Measurements from ENCODE around the gene TPST1. TPM values are rescaled to one million over a fixed set of nuclear protein-coding genes. Genes with fewer than 3 reads are reported as not detected.
"Not testable (repeated sequence)": the region's sequence is repeated elsewhere in the genome, so short reads cannot be mapped to it uniquely, and the experiment has no call there.

TPST1 gene
- polyA plus RNA-seq, 12 donors: 12.7 to 30.2 (median 16.9) TPM; not detected in 1

DNA sequence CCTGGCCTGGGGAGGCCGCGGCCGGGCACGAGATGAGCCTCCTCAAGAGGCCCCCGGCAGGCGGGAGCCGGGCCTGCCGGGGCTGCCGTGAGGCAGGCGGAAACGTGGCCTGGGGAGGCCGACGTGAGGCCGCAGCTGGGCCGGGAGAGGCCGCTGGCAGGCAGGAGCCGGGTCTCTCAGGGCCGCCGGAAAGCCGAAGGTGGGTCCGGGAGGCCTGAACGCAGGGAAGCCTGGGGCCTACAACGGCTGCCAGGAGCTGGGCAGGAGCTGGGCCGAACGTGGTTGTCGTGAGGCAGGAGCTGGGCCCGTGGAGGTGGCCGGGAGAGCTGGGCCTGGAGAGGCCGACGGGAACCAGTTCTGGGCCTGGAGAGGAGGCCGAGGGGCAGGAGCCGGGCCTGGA, 171.9 kb downstream of the TPST1 start:
- DNase-seq: no peak

DNA sequence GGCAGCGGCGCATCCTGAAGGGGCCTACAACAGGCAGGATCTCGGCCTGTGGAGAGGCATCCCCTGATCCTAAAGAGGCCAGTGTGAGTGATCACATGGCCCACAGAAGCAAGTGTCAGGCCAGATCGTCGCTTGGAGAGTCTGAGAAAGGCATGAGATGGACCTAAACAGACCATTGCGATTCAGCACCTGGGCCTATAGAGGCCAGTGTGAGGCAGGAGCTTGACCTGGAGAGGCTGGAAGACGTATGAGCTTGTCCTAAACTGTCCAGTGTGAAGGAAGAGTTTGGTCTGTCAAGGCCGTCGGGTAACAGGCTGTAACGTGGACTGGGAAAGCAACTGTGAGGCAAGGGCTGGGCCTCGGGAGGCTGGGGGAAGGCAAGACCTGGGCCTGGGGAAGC, 172.6 kb downstream of the TPST1 start:
- DNase-seq: no peak

DNA sequence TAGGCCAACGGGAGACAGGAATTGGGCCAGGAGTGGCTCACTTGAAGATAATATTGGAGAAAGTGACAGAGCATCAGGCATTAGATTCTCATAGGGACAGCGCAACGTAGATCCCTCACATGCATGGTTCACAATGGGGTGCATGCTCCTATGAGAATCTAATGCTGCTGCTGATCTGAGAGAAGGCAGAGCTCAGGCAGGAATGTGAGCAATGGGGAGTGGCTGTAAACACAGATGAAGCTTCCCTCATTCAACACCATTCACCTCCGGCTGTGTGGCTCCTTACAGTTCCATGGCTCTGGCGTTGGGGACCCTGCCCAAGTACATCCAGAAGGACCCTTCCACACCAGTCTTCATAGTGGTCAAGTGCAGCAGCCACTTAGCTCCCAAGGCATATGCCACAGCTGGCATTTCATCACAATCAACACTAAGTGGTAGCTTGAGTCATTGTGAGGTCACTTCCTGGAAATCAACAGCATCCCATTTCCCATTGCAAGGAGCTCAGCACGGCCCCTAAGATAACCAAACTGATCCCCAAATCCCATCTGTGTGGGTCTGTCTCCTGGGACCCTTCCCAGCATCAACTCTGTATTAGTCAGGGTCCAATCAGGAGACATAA, 174.5 kb downstream of the TPST1 start:
- no peak for DNase-seq

DNA sequence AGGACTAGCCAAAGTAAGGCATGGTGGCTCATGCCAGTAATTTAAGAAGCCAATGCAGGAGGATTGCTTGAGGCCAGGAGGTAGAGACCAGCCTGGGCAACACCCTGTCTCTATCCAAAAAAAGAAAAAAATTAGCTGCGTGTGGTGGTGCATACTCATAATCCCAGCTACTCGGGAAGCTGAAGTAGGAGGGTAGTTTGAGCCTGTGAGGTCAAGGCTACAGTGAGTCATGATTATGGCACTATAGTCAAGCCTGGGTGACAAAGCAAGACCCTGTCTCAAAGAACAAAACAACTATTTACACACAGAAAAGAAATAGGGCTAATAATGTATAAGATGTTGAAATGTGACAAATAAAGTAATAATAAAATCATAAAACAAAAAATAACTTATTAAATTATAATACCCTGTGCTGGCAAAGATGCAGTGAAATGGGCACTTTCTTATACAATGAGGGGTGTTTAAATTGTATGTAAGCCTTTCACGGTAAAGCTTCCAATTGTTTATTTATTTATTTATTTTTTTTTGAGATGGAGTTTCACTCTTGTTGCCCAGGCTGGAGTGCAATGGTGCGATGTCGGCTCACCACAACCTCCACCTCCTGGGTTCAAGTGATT, 175.2 kb downstream of the TPST1 start:
- DNase-seq: no peak

DNA sequence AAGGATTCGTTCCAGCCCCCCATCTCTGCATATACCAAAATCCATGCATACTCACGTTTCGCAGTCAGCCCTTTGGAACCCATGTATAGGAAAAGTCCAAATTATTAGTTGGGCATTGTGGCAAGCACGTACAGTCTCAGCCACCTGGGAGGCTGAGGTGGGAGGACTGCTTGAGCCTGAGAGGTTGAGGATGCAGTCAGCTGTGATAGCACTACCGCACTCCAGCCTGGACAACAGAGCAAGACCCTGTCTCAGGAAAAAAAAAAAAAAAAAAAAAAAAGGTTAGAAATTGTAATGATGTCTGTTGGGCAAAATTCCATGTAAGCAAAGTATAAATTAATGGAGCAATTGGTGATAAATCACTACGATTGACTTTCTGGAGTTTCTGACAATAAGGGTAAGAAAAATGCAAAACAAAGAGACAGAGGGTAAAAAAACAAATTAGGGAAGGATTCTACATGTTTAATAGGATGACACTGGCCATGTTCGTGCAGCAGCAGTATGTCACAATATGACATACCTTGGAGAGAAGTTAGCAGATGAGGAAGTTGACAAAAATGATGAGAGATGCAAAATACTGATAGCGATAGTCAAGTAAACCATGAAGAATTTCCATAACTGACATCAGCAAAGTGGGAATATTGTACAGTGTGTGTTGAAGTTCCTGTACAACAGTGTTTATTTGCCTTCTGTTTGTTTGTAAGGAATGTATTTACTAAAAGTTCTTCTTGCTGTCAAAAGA, 177.2 kb downstream of the TPST1 start:
- DNase-seq: not testable (repeated sequence)

DNA sequence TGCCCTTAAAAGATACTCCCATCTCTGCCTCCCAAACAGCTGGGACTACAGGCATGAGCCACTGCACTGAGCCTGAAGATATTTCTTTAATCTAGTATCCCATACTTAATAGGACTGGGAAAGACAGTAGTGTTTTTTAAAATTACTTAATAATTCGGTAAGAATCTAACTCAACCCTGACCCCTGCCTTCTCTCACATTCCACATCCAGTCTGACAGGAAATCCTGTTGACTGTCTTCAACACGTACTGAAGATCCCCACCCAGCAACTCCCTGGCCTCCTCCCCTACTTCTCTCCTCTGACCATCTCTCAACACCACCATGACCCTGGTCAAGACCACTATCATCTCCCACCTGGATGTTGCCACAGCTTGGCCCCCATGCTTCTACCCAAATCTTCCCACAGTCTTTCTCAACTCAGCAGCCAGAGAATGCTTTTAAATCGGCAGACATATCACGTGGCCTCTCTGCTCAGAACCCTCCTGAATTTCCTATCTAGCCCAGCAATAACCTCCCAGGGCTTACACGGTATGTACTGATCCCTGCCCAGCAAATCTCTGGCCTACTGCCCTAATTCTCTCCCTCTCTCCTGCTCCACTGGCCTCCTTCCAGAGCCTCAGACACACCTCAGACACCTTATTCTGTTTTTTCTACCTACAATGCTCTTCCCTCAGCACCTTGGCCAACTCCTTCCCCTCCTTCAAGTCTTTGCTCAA, 180.2 kb downstream of the TPST1 start:
- DNase-seq: not testable (repeated sequence)

DNA sequence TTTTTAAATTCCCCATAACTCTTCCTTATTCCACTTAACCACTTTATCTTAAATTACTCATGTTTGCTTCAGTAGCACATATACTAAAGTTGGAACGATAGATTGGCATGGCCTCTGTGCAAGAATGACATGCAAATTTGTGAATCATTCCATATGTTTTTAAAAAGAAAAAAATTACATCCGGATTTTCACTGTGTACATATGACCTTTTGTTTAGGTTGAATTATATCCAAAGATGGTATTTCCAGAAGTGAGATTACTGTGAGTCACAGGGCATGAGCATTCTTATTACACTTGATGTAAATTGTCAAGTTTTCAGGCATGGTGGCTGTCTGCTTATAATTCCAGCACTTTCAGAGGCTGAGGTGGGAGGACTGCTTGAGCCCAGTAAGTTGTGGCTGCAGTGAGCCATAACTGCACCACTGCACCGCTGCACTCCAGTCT, 190.0 kb downstream of the TPST1 start:
- not testable (repeated sequence) for DNase-seq

DNA sequence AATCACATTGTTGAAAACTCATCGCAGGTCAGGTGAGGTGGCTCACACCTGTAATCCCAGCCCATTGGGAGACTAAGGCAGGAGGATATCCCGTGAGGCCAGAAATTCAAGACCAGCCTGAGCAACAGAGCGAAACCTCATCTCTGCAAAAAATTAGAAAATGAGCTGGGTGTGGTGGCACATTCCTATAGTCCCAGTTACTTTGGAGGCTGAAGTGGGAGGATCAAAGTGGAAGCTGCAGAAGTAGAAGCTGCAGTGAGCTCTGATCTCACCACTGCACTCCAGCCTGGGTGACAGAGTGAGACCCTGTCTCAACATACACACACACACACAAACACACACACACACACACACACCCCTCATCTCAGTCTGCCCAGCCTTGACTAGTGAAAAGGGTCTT, 190.9 kb downstream of the TPST1 start:
- not testable (repeated sequence) for DNase-seq

DNA sequence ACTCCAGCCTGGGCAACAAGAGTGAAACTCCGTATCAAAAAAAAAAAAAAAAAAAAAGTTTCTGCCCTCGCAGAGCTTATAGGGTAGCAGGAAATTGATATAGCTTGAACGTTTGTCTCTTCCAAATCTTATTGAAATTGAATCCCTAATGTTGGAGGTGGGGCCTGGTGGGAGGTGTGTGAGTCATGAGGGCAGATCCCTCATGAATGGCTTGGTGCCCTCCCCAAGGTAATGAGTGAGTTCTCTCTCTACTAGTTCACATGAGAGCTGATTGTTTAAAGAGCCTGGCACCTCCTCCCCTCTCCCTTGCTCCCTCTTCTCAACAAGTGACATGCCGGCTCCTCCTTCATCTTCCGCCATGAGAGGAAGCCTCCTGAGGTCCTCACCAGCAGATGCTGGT, 193.7 kb downstream of the TPST1 start:
- DNase-seq: not testable (repeated sequence)

DNA sequence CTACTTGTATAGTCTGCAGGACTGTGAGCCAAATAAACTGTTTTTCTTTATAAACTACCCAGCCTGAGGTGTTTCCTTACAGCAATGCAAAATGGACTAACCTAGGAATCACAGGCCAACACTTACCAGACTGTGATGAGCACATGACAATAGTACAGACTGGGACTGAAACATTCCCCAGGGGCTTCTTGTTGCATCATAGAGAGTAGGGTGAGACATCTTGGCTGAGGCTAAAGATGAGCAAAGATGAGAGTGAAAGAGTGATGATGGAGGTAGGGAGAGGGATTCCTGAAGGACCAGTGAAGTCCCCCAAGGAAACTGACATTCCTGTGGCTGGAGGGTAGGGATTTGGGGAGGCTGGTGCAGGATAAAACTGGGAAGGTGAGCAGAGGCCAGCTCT, 194.4 kb downstream of the TPST1 start:
- DNase-seq: no peak

DNA sequence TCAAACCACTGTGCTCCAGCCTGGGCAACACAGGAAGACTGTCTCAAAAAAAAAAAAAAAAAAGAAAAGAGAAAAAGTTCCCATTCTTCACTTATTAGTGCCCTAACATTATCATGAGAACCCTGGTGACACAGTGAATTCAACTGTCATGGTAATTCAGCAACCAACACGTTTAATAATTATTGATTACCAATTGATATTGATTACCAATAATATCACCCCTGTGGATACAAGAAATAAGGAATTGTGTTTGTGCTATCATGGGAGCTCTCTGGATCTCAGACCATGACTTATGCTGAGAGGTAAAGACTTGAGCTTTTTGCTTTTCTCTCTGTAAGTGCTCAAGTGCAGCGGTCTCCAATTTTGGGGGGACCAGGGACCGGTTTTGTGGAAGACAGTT, 195.3 kb downstream of the TPST1 start:
- DNase-seq: no peak

DNA sequence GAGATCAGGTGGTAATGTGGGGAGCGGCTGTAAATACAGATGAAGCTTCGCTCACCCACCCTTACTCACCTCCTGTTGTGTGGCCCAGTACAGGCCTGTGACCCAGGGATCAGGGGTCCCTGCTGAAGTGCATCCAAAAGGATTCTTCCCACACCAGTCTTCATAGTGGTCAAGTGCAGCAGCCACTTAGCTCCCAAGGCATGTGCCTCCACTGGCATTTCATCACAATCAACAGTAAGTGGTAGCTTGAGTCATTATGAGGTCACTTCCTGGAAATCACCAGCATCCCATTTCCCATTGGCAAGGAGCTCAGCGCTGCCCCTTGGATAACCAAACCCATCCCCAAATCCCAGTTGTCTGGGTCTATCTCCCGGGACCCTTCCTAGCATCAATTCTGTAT, 196.0 kb downstream of the TPST1 start:
- not testable (repeated sequence) for DNase-seq

DNA sequence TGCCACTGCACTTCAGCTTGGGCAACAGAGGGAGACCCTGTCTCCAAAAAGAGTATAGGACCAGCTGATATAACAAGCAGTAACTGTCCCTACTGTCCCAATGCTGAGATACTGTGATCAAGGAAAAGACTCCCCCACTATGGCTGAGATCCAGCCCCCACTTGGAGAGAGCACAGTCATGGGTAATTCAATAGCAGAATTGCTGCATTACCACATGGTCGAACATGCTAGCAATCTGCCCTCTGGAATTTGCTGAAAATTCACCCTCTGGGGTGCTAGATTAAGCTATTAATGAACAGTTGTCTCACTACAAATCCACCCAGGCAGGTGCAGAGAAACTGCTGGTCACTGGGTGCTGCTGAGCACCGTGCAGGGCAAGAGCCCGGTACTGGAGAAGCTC, 196.8 kb downstream of the TPST1 start:
- DNase-seq: not testable (repeated sequence)

DNA sequence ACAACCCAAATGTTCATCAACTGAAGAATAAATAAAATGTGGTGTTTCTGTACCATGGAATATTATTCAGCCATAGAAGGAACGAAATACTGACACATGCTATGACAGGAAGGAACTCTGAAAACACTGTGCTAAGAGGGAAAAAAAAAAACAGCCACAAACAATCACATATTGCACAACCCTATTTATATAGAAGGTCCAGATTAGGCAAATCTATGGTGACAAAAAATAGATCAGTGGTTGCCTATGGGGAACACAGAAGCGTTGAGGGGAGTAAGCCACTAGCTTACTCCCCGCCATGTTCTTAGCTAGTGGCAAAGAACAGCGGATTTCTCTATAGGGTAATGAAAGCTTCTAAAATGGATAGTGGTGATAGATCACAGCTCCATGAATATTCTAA, 198.4 kb downstream of the TPST1 start:
- DNase-seq: no peak

DNA sequence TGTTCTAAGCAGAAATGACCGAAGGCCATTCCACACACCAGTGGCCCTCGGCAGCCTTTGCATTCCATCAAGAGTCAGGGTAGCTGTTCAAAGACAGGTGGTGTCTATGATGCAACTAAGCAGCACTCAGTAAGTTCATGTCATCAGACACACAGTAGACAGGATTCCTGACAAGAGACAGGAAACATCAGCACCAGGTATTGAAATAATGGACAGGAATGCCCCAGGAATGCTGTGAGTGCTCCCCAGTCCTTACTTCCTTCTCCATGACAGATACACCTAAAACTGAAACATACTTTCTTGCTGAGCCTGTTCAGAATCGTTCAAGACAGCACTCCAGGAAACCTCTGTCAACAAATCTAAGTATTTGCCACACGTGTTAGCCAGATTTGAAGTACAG, 204.4 kb downstream of the TPST1 start:
- no peak for DNase-seq

Other genes with a start within 250 kb of the TPST1 start
- gene GUSB, start 223.1 kb upstream of the TPST1 start, polyA plus RNA-seq (ENCODE audit: insufficient read length in 12 of 12): 10 to 100 TPM in 11 of 12 donors, not detected in 1; 32.1 to 59.2 (median 37.7) TPM
- 10 to 100 TPM in 6 of 12 donors, 1 to 10 TPM in 5, not detected in 1; 6.9 to 23.4 (median 10.2) TPM for gene ASL, start 129.5 kb upstream of the TPST1 start, polyA plus RNA-seq (ENCODE audit: insufficient read length in 12 of 12)
- gene CRCP, start 90.5 kb upstream of the TPST1 start, polyA plus RNA-seq (ENCODE audit: insufficient read length in 12 of 12): 10 to 100 TPM in 11 of 12 donors, not detected in 1; 20.4 to 38.5 (median 21.7) TPM

All from muscle of arm (tissue), 12 donors.